BLaER1 treated with 17β-estradiol and CSF1 and Interleukin-3, amounts not matched to agents 10 nM and 100 nM (cell line): Measurements from ENCODE around the gene SLC7A8.
A peak's percentile ranks its signal among the peaks of the same experiment; 100 is the strongest.

ENCODE experiments used
- H3K27ac ChIP-seq, 11 experiments: shearing (Covaris generic); formaldehyde crosslinking; 2 replicates each; pipeline ENCODE4 v1.8.1; 2022
- H3K27me3 ChIP-seq, 11 experiments: shearing (Covaris generic); formaldehyde crosslinking; 2 replicates each; pipeline ENCODE4 v1.8.1; 2022
- H3K36me3 ChIP-seq, 11 experiments: shearing (Covaris generic); formaldehyde crosslinking; 2 replicates each; pipeline ENCODE4 v1.8.1; 2022
- H3K4me1 ChIP-seq, 10 experiments: shearing (Covaris generic); formaldehyde crosslinking; 2 replicates each; pipeline ENCODE4 v1.8.1; 2022
- H3K4me2 ChIP-seq, 11 experiments: shearing (Covaris generic); formaldehyde crosslinking; 2 replicates each; pipeline ENCODE4 v1.8.1; 2022
- H3K4me3 ChIP-seq, 10 experiments: shearing (Covaris generic); formaldehyde crosslinking; 2 replicates each; pipeline ENCODE4 v1.8.1; 2022
- H3K9ac ChIP-seq, 11 experiments: shearing (Covaris generic); formaldehyde crosslinking; 2 replicates each; pipeline ENCODE4 v1.8.1; 2022
- H3K9me3 ChIP-seq, 11 experiments: shearing (Covaris generic); formaldehyde crosslinking; replicated peaks in 1 of 11; 2 replicates each; pipeline ENCODE4 v1.8.1; 2022
- H4K20me1 ChIP-seq, 11 experiments: shearing (Covaris generic); formaldehyde crosslinking; 2 replicates each; pipeline ENCODE4 v1.8.1; 2022
- Cebpa-rat ChIP-seq, 11 experiments: shearing (Covaris generic); IDR thresholded peaks; 2 replicates each; pipeline ENCODE4 v1.8.1; 2022

Gene SLC7A8

DNA sequence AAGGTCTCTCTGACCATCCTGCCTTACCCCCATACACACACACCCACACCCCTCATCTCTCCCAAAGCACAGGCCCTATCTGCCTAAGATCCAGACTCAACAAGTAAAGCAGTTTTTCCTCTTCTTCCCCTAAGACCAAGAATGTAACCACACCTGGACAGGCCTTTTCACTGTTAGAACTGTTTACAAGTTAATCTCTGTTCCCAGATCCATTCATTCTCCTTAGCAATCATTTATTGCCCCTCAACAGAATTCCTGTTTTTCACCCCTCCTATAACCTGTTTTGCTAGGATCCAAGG, 76.8 kb downstream of the SLC7A8 start:
- Histone ChIP-seq H3K27me3 (no peaks in the 10 kb centered on the region), H3K27ac (no peak overlapping the region), H3K36me3 (no peaks in the 10 kb centered on the region), H3K9ac (no peak overlapping the region), H3K4me2 (peak overlapping the region in 1 of 11 experiments; percentile 68; a peak in 2 of 22 replicates), H4K20me1 (peaks cover 0 to 10% (median 0%) of the 10 kb centered on the region in 11 experiments; a peak in 6 of 22 replicates), H3K9me3 (peaks cover 0 to 17% (median 12%) of the 10 kb centered on the region in 11 experiments; a peak in 18 of 22 replicates), H3K4me3 (no peak overlapping the region), H3K4me1 (peaks cover 0 to 29% (median 5%) of the 10 kb centered on the region in 10 experiments; a peak in 10 of 20 replicates)
- no peak for TF ChIP-seq Cebpa-rat (IDR thresholded peaks at IDR 0.05)

DNA sequence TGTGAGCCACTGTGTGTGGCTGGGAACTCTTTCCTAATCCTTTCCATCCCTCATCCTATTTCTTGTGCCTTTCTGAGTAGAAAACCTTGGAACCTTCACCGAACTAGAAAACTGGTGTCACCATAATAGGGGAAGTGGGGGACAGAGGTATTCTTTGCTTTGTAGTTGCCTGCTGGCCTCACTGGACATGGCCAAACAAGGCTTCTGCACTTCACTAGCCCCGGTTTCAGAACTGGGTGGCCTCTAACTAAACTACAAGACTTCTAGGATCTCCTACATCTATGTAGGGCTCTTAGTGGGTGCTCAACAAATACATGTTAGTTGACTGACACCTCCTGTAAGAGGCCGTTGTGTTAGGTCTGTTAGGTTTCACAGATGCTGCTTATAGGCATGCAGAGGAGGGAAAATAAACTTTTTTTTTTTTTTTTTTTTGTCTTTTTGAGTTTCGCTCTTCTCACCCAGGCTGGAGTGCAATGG, 78.1 kb downstream of the SLC7A8 start:
- no peak for TF ChIP-seq Cebpa-rat (IDR thresholded peaks at IDR 0.05)
- Histone ChIP-seq H4K20me1 (peaks cover 0 to 23% (median 9%) of the 10 kb centered on the region in 11 experiments; a peak in 10 of 22 replicates), H3K36me3 (0 out of 22 replicates have a peak, but pooled peaks cover 0 to under 1% (median 0%) of the 10 kb centered on the region in 11 experiments), H3K4me2 (peak overlapping the region in 5 of 11 experiments; percentile 15 to 63 (median 56); a peak in 8 of 22 replicates), H3K4me1 (peaks cover 10 to 40% (median 12%) of the 10 kb centered on the region in 10 experiments; a peak in 19 of 20 replicates), H3K4me3 (no peak overlapping the region), H3K27me3 (no peaks in the 10 kb centered on the region), H3K9me3 (peaks cover 0 to 17% (median 12%) of the 10 kb centered on the region in 11 experiments; a peak in 18 of 22 replicates), H3K9ac (no peak overlapping the region), H3K27ac (peak overlapping the region in 1 of 11 experiments; percentile 4; a peak in 2 of 22 replicates)

DNA sequence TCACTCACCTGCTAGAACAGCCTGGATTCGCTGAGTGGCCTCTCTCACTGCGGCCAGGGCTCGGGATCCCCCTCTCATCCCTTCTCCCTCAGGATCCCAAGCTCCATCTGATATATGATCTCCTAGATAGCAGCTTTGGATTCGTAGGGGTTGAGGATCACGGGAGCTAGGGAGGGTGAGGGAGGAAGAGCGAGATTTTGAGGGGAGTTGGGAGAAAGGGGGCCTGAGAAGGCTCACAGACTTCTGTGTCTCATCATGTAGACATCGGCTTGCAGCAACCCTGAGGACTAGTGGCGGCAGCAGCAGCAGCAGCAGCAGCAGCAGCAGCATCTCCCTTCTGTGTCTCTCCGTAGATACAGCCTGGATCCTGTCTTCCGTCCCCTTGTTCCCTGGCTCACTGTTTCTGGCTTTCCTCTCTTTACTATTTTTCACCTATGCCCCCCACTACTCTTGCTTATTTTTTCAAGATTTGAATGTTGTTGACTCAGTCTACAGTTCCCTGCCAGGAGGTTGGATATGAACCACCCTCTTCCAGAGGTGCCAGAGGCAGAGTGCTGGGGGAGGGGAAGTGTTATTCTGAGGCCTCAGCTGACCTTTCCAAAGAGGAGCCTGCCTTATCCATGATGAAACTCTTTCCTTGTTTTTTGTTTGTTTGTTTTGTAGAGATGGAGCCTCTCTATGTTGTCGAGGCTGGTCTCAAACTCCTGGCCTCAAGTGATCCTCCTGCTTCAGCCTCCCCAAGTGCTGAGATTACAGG, 78.7 kb downstream of the SLC7A8 start, which contains the start of gene CIROP:
Gene CIROP (minus strand): TSS at position 399 of the 757 bp plus-strand sequence. CDS start 69 bp downstream, at position 330.
- peak within 1 kb of the TSS in 5 of 11 experiments; percentile 15 to 63 (median 56); a peak in 8 of 22 replicates for H3K4me2 ChIP-seq
- TF ChIP-seq Cebpa-rat (IDR thresholded peaks at IDR 0.05): no peak
- H4K20me1 ChIP-seq: peaks cover 0 to 29% (median 14%) of the 10 kb centered on the region in 11 experiments; a peak in 12 of 22 replicates
- H3K4me3 ChIP-seq: no peak within 1 kb of the TSS
- H3K27me3 ChIP-seq: no peaks in the 10 kb centered on the region
- peak within 1 kb of the TSS in 1 of 11 experiments; percentile 4; a peak in 2 of 22 replicates for H3K27ac ChIP-seq
- H3K36me3 ChIP-seq: peaks cover 0 to 6% (median 0%) of the 10 kb centered on the region in 11 experiments; a peak in 6 of 22 replicates
- H3K9ac ChIP-seq: peak within 1 kb of the TSS in 1 of 11 experiments; percentile 45; a peak in 1 of 22 replicates
- H3K9me3 ChIP-seq: peaks cover 0 to 17% (median 12%) of the 10 kb centered on the region in 11 experiments; a peak in 18 of 22 replicates
- peaks cover 10 to 46% (median 16%) of the 10 kb centered on the region in 10 experiments; a peak in 19 of 20 replicates for H3K4me1 ChIP-seq

DNA sequence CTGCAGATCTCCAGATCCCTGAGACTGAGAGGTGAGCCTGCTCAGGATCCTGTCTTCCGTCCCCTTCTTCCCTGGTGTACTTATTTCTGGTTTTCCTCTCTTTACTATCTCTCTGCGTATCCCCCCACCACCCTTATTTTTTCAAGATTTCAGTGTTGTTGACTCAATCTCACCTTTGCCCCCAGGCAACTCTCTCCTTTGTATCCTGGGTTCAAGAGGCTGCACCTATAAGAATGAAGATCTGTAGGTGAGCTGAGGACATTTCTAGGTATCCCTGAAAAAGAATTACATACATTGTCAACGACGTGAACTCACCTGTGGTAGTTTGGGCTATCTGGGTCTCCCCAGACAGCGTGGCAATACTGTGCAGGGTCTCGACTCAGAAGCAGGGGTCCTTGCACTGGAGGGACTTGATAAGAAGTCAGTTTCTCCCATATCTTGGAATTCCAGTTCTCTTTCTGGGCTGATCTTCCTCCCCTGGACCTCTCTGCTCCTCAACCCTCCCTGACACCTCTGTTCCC, 79.3 kb downstream of the SLC7A8 start:
- Histone ChIP-seq H3K27ac (no peak overlapping the region), H4K20me1 (peaks cover 0 to 36% (median 20%) of the 10 kb centered on the region in 11 experiments; a peak in 15 of 22 replicates), H3K36me3 (peaks cover 0 to 13% (median 4%) of the 10 kb centered on the region in 11 experiments; a peak in 17 of 22 replicates), H3K9me3 (peaks cover 0 to 17% (median 12%) of the 10 kb centered on the region in 11 experiments; a peak in 18 of 22 replicates), H3K4me1 (peaks cover 10 to 52% (median 16%) of the 10 kb centered on the region in 10 experiments; a peak in 19 of 20 replicates), H3K4me2 (0 out of 22 replicates have a peak overlapping the region, but pooled peaks of 1 of the 11 experiments have one; percentile 61), H3K4me3 (no peak overlapping the region), H3K9ac (peak overlapping the region in 1 of 11 experiments; percentile 45; a peak in 1 of 22 replicates), H3K27me3 (no peaks in the 10 kb centered on the region)
- no peak for TF ChIP-seq Cebpa-rat (IDR thresholded peaks at IDR 0.05)

DNA sequence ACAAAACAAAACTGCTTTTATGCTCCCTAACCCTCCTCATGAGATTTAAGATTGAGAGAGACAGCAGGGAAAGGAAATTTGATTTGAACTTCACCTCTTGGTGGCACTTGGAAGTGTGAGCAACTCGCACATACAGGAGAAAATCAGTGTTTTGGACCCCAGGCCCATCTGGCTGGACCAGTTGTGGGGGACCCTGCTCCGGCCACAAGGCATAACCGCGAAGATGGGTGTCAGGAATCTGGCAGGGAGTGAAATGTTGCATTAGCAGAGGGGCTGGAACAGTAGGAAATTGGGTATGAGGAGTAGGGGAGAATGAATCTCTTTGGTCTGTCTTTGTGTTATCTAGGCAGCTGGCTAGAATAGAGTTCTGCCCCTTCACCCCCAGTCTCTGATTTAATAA, 79.9 kb downstream of the SLC7A8 start:
- H3K4me1 ChIP-seq: peaks cover 10 to 57% (median 16%) of the 10 kb centered on the region in 10 experiments; a peak in 19 of 20 replicates
- no peak overlapping the region for H3K4me3 ChIP-seq
- H3K27me3 ChIP-seq: no peaks in the 10 kb centered on the region
- H3K4me2 ChIP-seq: no peak overlapping the region
- H3K27ac ChIP-seq: no peak overlapping the region
- no peak for TF ChIP-seq Cebpa-rat (IDR thresholded peaks at IDR 0.05)
- peaks cover 3 to 18% (median 10%) of the 10 kb centered on the region in 11 experiments for H3K36me3 ChIP-seq
- H3K9ac ChIP-seq: no peak overlapping the region
- peaks cover 0 to 14% (median 7%) of the 10 kb centered on the region in 11 experiments; a peak in 18 of 22 replicates for H3K9me3 ChIP-seq
- peaks cover 0 to 40% (median 21%) of the 10 kb centered on the region in 11 experiments; a peak in 15 of 22 replicates for H4K20me1 ChIP-seq

DNA sequence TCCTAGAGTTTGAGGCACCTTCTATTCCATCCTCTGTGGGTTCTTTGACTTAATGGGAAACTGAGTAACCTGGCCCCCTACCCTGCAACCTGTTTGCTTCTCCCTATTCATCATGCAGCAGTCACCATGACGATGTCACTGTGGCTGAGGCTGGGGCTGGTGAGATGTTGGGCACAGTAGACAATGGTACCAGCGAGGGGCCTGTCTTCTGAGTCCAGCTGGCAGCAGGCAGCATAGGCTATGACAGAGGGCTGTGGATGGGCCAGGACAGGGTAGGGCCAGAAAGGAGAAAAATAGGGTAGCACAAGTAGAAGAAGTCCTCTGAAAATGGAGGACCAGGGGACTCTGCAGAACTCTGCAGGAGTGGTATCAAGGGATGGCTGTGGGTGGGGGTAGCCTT, 80.7 kb downstream of the SLC7A8 start:
- Histone ChIP-seq H3K9ac (no peak overlapping the region), H3K4me3 (no peak overlapping the region), H3K27me3 (no peaks in the 10 kb centered on the region), H3K27ac (no peak overlapping the region), H3K9me3 (peaks cover 0 to 6% (median 0%) of the 10 kb centered on the region in 11 experiments; a peak in 3 of 22 replicates), H3K4me1 (peaks cover 10 to 64% (median 18%) of the 10 kb centered on the region in 10 experiments), H3K36me3 (peaks cover 11 to 26% (median 18%) of the 10 kb centered on the region in 11 experiments), H3K4me2 (0 out of 22 replicates have a peak overlapping the region, but pooled peaks of 1 of the 11 experiments have one; percentile 26), H4K20me1 (peaks cover 0 to 47% (median 26%) of the 10 kb centered on the region in 11 experiments; a peak in 16 of 22 replicates)
- TF ChIP-seq Cebpa-rat (IDR thresholded peaks at IDR 0.05): no peak

DNA sequence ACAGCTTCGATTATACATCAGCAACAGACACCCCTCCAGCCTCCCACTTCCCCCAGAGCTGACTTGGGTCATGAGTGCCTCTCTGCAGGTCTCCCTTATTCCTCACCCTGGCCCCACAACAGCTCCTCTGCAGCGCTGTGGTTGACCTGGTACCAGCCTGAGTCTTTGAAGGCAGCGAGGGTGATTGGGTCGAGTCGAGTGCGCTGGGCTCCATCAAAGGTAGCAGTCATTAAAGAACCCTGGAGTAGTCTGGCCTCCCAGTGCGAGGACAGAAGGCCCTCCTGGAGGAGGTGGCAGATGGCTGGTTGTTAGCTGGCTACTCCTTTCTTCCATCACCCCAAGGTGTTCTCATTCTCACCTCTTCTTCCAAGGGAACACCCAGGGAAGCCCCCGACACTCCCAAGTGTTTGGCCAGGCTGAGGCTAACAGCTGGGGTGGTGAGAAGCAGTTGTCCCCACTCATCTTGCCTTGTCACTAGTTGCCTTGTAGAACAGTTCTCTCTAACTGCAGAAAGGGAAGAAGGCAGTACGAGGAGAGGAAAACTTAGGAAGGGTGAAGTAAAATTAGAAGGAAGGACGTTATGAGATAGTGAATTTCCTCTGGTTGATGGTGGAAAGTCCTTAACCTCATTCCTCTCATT, 81.4 kb downstream of the SLC7A8 start:
- Histone ChIP-seq H3K9me3 (peaks cover 0 to 2% (median 0%) of the 10 kb centered on the region in 11 experiments; a peak in 1 of 22 replicates), H3K36me3 (peaks cover 16 to 33% (median 24%) of the 10 kb centered on the region in 11 experiments), H3K4me2 (peak overlapping the region in 1 of 11 experiments; percentile 26; a peak in 1 of 22 replicates), H3K9ac (no peak overlapping the region), H3K27me3 (no peaks in the 10 kb centered on the region), H3K4me1 (peaks cover 13 to 71% (median 23%) of the 10 kb centered on the region in 10 experiments), H4K20me1 (peaks cover 0 to 52% (median 30%) of the 10 kb centered on the region in 11 experiments; a peak in 16 of 22 replicates), H3K27ac (no peak overlapping the region), H3K4me3 (no peak overlapping the region)
- TF ChIP-seq Cebpa-rat (IDR thresholded peaks at IDR 0.05): no peak
